HG02623 (cell line): ENCODE measurements around the gene C1orf174.
A peak's percentile ranks its signal among the peaks of the same experiment; 100 is the strongest.

Source experiments
- ATAC-seq: cut with Tn5 transposase; IDR thresholded peaks from one replicate; pipeline ENCODE4 v1.9.1; 2021; ENCODE audit warnings: moderate library complexity; ENCODE audit not compliant: unreplicated experiment

Gene C1orf174

DNA sequence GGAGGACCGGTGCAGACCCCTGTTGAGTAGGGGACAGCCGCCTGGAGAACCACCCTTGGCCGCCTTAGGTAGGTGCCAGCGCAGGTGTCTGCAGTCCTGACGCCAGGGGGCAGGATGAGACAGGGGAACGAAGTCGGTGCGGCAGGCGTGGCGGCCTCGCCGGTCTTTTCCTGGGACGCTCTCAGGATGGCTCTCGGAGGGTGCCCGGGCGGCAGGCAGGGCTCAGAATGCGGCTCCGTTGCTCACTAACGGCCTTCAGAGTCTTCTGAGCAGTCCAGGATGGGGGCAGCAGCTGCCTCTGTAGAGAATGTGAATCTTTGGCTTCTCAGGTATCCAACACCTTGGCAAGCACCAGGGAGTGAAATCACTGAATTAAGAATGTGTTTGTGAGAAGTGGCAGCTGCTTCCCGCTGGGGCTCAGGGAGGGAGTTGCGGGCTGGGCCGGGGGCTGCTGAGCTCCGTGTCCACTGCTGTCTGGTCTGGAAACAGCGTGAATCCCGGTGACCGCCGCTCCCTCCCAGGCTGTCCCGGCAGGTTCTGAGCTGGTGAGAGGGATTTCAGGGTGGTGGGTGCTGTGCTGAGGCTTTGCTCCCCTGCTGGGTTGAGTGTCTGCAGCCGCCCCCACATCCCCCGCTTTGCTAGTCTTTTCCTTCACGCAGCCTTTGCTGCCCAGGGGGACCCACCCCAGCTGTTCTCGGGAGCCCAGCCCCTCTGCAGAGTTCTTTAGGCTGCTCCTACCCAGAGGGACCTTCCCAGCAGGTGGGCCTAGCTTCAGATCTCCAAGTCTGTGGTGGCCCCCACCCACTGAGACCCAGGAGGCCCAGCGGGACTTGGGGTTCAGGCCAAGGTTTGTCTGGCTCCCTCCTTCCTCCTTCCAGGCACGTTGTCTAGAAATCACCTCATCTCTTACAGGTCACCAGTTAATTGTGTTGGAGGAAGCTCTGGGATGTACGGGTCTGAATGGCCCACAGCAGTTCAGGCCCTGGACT, 11.1 kb upstream of the C1orf174 start:
- no peak for ATAC-seq

DNA sequence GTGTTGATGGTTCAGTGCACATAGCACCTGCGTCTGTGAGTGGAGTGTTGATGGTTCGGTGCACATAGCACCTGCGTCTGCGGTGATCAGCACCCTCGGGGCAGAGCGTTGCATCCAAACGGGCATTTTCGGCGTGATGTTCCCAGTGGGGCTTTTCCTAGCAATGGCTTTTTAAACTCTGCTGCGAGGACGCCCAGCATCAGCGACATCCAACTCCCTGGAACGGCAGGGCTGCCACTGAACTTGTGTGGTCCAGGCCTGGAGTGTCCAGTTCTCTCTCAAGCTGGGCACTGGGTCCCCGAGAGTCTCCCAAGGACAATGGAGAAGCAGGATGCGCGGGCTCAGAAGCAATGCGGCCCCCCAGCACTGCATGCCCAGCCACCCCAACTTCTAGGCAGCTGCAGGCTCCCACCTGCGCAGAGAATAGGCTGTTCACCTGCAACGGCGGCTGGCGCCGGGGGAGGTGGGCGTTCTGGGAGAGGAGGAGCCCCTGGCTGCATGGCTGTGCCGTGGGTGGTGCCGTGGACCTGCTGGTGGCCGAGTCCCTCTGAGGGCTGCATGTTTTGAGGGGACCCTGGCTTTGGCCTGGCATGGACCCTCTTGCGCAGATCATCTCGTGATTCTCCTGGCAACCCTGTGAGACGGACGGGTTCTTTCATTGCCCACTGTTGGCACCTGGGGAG, 10.1 kb upstream of the C1orf174 start:
- no peak for ATAC-seq

DNA sequence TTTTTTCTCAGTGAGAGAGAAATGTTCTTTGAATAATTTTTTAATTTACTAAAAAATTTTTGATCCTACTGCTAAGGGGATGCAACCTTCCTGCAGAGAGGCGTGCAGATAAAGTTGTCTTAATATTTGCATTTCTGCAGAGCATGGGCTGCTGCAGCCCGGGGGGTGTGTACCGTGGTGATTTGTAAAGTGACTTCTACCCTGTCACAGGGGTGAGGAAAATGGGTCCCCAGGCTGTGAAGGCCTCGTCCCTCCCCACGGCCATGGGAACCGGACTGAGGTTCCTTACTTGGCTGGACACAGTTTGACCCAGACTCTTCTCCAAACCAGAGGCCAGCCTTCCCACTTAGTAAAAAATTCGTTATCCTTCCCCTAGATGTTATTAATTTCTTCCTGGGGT, 9.5 kb upstream of the C1orf174 start:
- no peak for ATAC-seq

DNA sequence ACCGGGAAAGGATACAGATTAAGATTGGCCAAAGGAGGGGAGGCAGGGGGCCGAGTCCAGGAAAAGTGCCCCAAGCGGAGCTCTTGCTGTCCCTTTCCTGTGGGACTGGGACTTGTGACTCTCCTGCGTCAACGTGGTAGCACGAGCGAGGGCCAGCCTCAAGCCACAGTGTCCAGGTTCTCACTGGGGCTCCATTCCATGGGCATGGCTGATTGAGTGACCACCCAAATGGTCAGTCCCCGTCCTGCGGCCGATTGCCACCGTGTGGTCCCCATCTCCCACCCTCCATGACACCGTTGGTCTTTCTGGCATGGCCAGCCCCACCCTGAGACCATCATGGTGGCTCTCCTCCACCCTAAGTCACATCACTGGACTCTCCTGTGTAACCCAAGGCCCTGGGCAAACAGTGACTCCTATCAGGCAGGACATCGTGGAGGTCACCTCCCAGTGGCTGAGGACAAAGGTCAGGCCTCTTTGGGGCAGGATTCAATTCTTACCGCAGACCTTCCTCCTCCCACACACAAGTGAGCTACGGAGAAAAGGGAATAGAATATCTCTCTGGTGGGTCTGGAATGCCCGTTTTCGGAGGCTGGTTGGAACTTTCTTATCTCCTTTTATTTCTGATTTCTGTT, 8.9 kb upstream of the C1orf174 start:
- ATAC-seq = no peak

DNA sequence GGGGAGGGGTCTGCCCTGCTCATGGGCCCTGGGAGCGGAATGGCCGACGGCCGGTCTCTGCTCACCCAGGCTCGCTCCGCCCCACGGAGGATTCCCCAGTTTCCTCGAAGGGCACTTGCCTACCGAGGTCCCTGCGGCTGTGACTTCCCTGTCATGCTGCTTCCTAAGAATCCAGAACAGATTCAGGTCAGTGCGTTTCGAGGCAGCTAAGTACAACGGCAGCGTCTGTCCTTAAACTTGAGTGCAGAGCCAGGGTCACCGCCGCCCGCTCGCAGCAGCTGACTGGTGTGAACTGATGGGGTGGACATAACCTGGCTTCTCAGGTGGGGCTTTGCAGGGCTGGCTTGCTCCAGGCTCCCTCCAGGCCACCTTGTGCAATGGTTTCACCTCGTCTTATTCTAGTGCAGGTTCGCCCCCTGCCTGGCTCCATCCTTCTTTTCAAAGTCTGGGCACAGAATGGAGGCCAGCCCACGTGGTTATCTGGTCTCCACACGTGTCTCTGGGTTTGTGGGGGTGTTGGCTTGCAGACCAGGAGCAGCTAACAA, 7.6 kb upstream of the C1orf174 start:
- ATAC-seq = no peak

DNA sequence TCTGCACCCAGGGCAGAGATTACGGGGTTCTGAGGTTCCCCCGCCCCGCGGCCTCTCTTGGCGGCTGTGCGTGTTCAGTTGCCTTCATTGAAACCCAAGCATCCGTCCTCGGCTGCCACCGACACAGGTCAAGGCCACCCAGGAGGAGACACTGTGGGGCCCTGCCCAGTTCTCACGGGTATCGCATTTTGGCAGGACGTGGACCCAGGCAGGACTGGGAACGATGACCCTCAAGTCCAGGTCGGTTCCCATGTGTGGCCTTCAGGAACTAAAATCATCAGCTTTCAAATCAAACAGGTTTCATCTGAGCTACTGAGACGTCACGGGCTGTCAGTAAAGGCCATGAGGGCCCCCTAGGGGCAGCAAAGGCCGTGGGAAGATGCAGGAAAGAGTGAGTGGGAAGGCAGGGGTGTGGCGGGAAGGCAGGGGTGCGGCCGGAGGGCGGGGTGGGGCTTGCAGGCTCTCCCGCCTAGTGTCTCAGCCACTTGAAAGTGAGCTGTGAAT, 7.0 kb upstream of the C1orf174 start:
- no peak for ATAC-seq

DNA sequence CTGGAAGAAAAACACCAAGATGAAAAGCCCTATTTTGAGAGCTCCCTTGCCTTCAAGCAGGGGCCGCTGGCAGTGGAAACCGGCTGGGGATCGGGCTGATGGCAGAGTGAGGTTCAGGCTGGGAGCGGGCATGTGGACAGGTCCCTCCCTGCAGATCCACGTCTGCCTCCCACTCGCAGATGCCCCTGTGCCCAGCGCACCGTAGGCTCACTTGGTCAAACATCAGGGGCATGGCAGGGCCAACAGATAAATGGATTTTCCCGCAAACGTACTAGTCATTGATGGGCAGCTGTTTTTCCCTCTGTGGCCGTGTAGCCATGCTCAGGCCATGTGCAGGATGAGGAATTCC, 6.6 kb upstream of the C1orf174 start:
- no peak for ATAC-seq

DNA sequence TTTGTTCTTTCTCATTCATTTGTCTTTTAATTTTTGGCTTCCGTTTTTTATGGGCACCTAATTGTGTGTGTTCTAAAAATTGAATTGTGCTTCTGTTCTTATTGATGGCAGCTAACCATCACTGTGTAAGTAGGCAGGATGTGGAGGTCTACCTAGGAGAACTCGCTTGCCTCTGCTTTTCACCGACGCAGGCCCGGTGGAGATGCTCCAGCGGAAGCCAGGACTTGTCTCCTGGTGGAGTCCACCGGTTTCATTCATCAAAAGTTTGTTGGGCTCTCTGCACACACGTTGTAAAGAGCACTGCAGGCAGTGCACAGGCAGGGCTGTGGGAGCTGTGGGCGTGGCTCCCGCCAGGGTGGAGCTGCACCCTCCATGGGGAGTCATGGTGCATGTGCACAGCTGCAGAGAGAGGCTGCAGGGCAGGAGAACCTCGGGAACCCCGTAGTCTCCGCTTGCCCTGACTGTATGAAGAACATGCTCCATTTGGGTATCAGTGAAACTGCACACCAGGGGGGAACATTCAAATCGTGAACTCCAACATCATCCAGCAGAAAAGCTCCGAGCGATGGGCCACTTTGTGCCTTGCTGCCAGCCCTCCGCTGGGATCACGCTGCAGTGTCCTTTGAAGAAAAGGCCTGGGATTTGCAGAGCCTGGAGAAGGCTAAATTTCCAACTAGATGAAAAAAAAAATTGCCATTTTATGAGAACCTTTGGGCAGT, 6.0 kb upstream of the C1orf174 start:
- ATAC-seq = no peak

DNA sequence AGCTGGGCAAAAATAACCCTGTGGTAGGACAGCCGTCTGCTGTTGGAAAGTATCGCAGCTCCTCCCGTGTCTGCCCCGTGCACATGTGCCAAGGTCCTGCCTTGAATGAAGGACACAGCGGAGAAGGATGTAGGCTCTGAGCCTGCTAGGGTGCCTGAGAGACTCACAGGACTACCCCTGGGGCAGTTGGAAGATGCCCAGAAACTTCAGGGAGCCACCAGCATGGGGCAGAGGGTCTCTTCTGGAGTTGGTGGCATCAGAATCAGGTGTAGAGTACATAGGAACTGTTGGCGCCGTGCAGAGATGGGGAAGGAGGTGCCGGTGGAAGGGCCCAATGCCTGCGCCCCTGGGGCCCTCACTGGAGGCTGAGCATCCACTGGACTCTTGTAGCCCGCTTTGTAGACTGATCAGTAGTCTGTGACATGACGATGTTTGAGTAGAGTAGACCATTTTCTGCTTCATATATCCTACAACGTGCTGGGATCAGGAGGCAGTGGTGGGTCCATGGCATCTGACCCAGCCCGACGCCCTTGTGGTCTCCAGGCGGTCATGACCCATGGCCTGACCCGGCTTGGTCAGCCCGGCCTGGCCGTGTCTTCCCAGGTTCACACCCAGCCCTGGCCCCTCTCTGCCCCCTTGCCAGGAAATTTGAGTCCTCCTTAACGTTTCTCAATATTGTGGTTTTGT, 5.3 kb upstream of the C1orf174 start:
- no peak for ATAC-seq

DNA sequence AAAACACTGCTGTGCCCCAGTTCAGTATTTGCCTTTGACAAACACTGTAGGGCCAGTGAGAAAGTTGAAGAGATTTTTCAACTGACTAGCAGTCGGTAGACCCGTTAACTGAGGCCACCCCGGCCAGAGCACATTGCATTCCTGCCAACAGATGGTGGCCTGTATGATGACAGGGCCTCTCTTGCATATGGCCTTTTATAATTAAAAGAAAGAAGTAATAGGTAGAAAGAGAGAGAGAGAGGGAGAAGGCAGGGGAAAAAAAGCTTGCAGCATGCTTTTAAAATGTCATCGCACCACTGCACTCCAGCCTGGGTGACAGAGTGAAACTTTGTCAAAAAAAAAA, 4.7 kb upstream of the C1orf174 start:
- ATAC-seq = no peak

DNA sequence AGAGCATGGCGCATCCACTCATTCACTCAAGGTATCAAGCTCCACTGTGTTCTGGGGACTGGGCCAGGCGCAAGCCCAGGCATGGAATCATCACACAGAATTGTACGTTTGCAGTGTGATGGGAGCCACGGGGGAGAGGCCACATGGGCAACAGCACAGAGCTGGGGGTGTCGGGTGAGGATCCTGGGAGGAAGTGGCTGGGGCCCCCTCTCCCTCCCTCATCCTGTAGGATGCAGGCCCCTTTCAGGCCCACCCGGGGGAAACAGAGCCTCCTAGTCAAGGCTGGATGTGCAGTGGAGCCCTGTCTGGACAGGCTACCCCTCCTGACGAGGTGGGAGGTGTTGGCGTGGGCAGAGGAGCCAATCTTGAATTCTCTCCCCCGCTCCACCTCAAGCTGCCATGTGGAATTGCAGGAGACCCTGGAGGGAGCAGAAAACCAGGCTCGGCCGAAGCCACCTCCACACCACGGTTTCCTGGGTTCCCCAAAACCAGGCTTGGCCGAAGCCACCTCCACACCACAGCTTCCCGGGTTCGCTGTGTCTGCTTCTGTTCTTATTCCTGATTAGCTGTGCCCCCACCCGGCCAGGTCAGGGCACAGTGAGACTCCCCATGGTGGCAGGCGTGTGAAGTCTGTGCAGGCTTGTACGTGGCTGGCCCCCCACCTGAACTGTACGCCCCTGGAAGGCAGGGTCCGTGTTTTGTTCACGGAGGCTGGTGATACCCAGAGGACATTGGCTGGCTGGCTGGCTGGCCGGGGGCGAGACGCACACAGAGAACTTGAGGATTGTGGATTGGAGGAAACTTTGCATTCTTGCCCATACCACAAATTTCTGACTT, 4.2 kb upstream of the C1orf174 start:
- ATAC-seq = no peak

DNA sequence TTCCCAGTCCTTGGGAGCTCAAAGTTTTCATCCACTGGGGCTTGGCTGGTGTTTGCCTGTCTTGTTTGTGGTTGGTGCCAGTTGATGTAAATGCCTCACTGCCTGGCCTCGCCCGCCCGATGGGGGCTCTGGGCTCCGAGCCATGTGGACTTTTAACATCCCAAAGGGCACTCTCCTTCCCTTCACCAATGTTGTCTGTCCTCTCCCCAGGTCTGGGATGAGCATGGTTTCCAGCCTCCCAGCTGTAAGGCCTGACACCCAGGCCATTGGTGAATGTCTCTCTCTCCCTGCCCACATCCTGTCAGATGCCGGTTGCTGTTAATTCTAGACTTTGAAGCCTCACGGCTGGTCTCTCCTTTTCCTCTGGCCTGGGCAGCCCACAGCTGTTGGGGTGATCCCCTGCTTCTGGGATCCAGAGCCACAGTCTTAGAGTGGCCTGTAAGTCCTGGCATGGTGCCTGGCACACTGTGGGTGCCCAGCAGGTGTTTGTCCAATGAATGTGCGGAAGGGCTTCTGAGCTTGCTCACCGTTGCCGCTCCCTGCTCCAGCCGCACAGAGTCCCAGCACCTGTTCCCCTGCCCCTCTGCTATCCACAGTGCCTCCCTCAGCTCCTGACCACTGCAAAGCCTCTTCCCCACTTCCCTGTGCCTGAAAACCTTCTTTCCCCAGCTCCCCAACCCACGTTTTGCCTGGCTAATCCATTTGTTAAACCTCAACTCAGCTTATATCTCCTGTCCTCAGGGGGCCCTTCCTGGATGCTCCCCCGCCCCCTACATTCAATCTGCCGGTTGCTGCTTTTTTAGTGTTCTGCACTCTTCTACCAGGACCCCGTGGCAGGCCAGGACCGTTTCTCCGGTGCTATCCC, 3.3 kb upstream of the C1orf174 start:
- ATAC-seq = no peak

DNA sequence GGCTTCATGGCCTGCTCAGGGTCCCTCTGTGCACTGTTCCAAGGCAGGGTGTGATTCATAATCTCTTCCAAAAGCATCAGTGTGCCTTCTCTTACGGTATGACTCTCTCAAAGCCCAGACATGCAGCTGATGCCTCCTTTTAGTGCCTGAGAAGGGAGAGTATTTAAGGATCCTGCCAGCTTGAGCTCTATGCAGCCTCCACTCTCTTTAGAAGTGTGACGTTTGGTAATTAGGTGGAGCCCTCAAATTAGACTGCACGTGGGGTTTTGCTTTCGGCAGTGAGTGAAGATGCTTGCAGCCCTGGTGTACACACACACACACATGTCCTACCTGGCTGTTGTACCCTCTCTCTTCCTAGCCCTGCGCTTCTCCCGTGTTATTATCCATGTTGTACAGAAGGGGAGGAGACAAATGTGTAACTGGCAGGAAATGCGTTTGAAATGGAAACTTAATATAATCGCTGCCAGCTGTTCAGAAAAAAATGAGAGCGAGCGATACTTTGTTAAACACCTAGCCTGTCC, 2.6 kb upstream of the C1orf174 start:
- ATAC-seq = no peak

DNA sequence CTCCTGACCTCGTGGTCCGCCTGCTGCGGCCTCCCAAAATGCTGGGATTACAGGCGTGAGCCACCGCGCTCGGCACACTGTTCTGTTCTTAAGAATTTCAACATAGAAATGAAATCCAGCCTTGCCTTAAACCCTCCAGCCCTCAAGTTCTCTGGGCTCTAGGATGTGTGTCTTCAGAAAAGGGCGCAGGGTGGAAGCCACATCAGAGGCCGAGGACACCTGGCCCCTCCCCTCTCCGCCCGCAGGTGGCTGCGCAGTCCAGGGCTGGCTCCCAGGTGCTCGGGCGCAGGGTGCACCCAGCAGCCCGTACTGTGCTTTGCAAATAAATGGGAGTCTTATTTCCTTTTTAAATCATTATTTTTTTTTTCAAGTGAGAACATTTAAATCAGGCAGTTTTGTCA, 2.0 kb upstream of the C1orf174 start:
- no peak for ATAC-seq

DNA sequence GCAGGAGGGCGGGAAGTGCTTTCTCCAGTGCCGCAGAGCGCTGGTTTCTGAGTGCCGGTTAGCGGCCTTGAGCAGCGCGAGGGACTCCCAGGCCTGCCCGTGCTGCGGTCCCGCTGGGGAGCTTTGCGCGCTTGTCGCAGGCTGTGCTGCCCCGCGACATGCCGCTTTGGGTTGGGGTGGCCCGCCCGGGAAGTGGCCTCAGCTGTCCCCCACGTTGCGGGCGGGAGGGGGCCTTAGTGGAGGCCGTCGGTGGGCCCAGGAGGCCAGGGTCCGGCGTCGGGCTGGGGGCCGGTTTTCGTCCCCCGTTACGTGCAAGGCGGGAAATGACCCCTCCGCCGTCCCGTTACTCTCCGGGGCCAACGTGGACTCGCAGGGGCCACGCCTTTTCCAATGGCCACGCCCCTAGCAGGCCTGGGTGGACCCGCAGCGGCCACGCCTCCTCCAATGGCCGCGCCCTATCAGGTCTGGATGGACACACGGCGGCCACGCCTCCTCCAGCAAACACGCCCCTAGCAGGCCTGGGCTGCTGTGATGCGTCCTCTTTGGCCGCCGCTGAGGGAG, 977 bp upstream of the C1orf174 start:
- ATAC-seq = peak; percentile 42

DNA sequence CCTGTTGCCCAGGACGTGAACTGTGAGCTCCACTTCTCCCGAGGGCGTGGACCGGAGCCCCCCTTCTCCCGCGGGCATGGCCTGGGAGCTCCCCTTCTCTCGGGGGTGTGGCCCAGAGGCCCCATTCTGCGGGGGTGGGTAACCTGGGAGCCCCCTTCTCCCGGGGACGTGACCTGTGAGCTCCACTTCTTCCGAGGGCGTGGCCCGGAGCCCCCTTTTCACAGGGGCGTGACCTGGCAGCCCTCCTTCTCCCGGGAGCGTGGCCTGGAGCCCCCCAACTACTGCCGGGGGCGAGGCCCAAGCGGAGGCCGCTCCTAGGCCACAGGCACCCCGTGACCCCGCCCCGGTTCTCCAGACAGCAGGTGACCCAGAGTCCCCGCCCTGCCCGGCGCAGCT, 320 bp downstream of the C1orf174 start:
- ATAC-seq = peak; percentile 1

DNA sequence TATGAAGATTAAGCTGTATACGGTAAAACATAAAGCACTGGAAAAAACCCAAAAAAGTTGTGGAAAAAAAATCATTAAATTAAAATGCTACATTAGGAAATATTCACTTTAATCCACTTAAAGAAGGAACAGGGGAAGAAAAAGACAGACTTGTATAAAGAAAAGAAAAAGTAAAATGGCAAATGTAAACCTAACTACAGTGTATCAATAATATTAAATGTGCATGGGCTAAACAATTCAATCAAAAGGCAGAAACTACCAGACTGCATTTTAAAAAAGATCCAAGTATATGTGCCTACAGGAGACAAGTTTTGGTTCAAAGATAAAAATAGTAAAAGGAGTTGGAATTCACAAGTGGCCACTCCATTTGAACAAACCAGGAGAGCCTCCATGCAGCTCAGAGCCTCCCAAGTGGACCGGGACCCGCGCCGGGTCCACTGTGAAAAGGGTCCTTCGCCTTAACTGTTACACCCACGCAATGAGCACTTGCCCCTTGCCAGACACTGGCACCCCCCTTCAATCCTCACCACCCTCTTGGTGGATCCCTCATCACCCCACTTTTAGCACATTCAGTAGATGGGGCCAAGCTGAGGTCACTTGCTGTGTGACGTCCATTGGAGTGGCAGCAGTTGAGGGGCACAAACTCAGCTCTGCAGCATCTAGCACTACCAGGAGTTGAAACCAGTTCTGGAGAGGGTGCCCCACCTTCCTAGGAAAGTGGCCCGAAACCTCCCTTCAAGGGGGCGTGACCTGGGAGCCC, 898 bp downstream of the C1orf174 start:
- no peak for ATAC-seq
